GM19240 (cell line): ENCODE results near the gene TRIM4.
"Not testable (repeated sequence)": the region's sequence is repeated elsewhere in the genome, so short reads cannot be mapped to it uniquely, and the experiment has no call there.

Source experiments
- DNase-seq: peaks from one replicate; pipeline ENCODE4 v3.0.0; 2011; ENCODE audit warnings: low spot score; ENCODE audit not compliant: insufficient read length

TRIM4 gene

GRCh38 chr7:99919814-99920112, 433 bp upstream of the TRIM4 start:
- no peak for DNase-seq

- DNase-seq, result no peak
Measured at GRCh38 chr7:99910976-99911375, 8.4 kb downstream of the TRIM4 start.

- no peak for DNase-seq
Measured at GRCh38 chr7:99901581-99901980, 17.7 kb downstream of the TRIM4 start.

GRCh38 chr7:99899830-99900519, 19.4 kb downstream of the TRIM4 start:
- no peak for DNase-seq

- DNase-seq, result no peak
Measured at GRCh38 chr7:99898836-99899235, 20.5 kb downstream of the TRIM4 start.

- no peak for DNase-seq
Measured at GRCh38 chr7:99898023-99898357, 21.3 kb downstream of the TRIM4 start.

- DNase-seq, result no peak
Measured at GRCh38 chr7:99897322-99898022, 21.9 kb downstream of the TRIM4 start.

GRCh38 chr7:99894738-99895137, 24.6 kb downstream of the TRIM4 start:
- DNase-seq, result no peak

GRCh38 chr7:99893280-99893679, 26.1 kb downstream of the TRIM4 start:
- no peak for DNase-seq

- DNase-seq, result not testable (repeated sequence)
Measured at GRCh38 chr7:99890348-99890747, 29.0 kb downstream of the TRIM4 start.

- not testable (repeated sequence) for DNase-seq
Measured at GRCh38 chr7:99888366-99888765, 31.0 kb downstream of the TRIM4 start.

- no peak for DNase-seq
Measured at GRCh38 chr7:99881370-99881769, 38.0 kb downstream of the TRIM4 start.

- no peak for DNase-seq
Measured at GRCh38 chr7:99876933-99877332, 42.4 kb downstream of the TRIM4 start, which contains the start of gene OR2AE1. TSS of gene OR2AE1 (minus strand) at chr7:99877033. CDS start at chr7:99877033, 0 bp downstream.

- no peak for DNase-seq
Measured at GRCh38 chr7:99876491-99876890, 42.8 kb downstream of the TRIM4 start.

- no peak for DNase-seq
Measured at GRCh38 chr7:99868246-99868645, 51.1 kb downstream of the TRIM4 start.

GRCh38 chr7:99867477-99867876, 51.9 kb downstream of the TRIM4 start:
- DNase-seq, result not testable (repeated sequence)

GRCh38 chr7:99863847-99864440, 55.4 kb downstream of the TRIM4 start:
- DNase-seq, result no peak

GRCh38 chr7:99860281-99861127, 58.8 kb downstream of the TRIM4 start:
- no peak for DNase-seq

GRCh38 chr7:99855236-99855635, 64.1 kb downstream of the TRIM4 start:
- DNase-seq, result no peak

- no peak for DNase-seq
Measured at GRCh38 chr7:99848420-99849216, 70.7 kb downstream of the TRIM4 start.

GRCh38 chr7:99844328-99844727, 75.0 kb downstream of the TRIM4 start:
- no peak for DNase-seq
